HEK293T (cell line): ENCODE measurements around the gene AMZ2.

Source experiments
- ARNT ChIP-seq: fragments of 450-650 bp; IDR thresholded peaks from 2 replicates; pipeline ENCODE4 v1.6.1; 2017; ENCODE audit warnings: mild to moderate bottlenecking
- BHLHE40 ChIP-seq: fragments of 450-650 bp; IDR thresholded peaks from 2 replicates; pipeline ENCODE4 v1.6.1; 2016; ENCODE audit warnings: mild to moderate bottlenecking, moderate library complexity, borderline replicate concordance
- CTBP1 ChIP-seq: fragments of 450-650 bp; IDR thresholded peaks from 2 replicates; pipeline ENCODE4 v1.6.1; 2016; ENCODE audit warnings: borderline replicate concordance
- ELF4 ChIP-seq: fragments of 450-650 bp; IDR thresholded peaks from 2 replicates; pipeline ENCODE4 v1.6.1; 2017; ENCODE audit warnings: antibody characterized with exemption
- FOXA1 ChIP-seq: fragments of 450-650 bp; IDR thresholded peaks from 2 replicates; pipeline ENCODE4 v1.6.1; 2016; ENCODE audit warnings: mild to moderate bottlenecking
- FOXK2 ChIP-seq: fragments of 450-650 bp; IDR thresholded peaks from 2 replicates; pipeline ENCODE4 v1.6.1; 2016; ENCODE audit warnings: mild to moderate bottlenecking
- FOXM1 ChIP-seq: fragments of 450-650 bp; IDR thresholded peaks from 2 replicates; pipeline ENCODE4 v1.6.1; 2017; ENCODE audit warnings: mild to moderate bottlenecking, borderline replicate concordance
- HDGF ChIP-seq: fragments of 450-650 bp; IDR thresholded peaks from 2 replicates; pipeline ENCODE4 v1.6.1; 2017; ENCODE audit warnings: antibody characterized with exemption, borderline replicate concordance
- LEF1 ChIP-seq: fragments of 450-650 bp; IDR thresholded peaks from 2 replicates; pipeline ENCODE4 v1.6.1; 2017; ENCODE audit warnings: mild to moderate bottlenecking, borderline replicate concordance
- NFRKB ChIP-seq: fragments of 450-650 bp; IDR thresholded peaks from 2 replicates; pipeline ENCODE4 v1.6.1; 2016; ENCODE audit warnings: mild to moderate bottlenecking, moderate library complexity
- PKNOX1 ChIP-seq: fragments of 450-650 bp; IDR thresholded peaks from 2 replicates; pipeline ENCODE4 v1.6.1; 2016
- SP1 ChIP-seq: fragments of 450-650 bp; IDR thresholded peaks from 2 replicates; pipeline ENCODE4 v1.6.1; 2017
- SUZ12 ChIP-seq: fragments of 450-650 bp; IDR thresholded peaks from 2 replicates; pipeline ENCODE4 v1.6.1; 2016; ENCODE audit warnings: mild to moderate bottlenecking

GRCh38 chr17:68248199-68248825, 469 bp downstream of the AMZ2 start:
- TF ChIP-seq BHLHE40 (no peak), LEF1 (no peak), SUZ12 (no peak), FOXA1 (no peak), SP1 (no peak), ARNT (no peak), ELF4 (no peak), FOXM1 (no peak), HDGF (no peak), CTBP1 (no peak), FOXK2 (no peak), PKNOX1 (no peak), NFRKB (no peak)
